Measurements from ENCODE around the gene TNS3.

Gene TNS3

GRCh38 chr7:47580811-47581331, 1.0 kb downstream of the TNS3 start:
- DNase-seq, result no peak

GRCh38 chr7:47580175-47580706, 1.7 kb downstream of the TNS3 start:
- DNase-seq, result no peak

- DNase-seq, result no peak
These were observed 2.5 kb downstream of the TNS3 start for GRCh38 chr7:47579458-47579857.

GRCh38 chr7:47578579-47579270, 3.2 kb downstream of the TNS3 start:
- DNase-seq, result no peak

- no peak for DNase-seq
These were observed 4.5 kb downstream of the TNS3 start for GRCh38 chr7:47577321-47577919.

GRCh38 chr7:47576866-47577306, 5.0 kb downstream of the TNS3 start:
- DNase-seq, result no peak

GRCh38 chr7:47576031-47576865, 5.7 kb downstream of the TNS3 start:
- no peak for DNase-seq

GRCh38 chr7:47574482-47575329, 7.2 kb downstream of the TNS3 start:
- no peak for DNase-seq

- no peak for DNase-seq
These were observed 8.0 kb downstream of the TNS3 start for GRCh38 chr7:47573758-47574481.

- no peak for DNase-seq
These were observed 8.8 kb downstream of the TNS3 start for GRCh38 chr7:47572939-47573757.

GRCh38 chr7:47572094-47572445, 9.8 kb downstream of the TNS3 start:
- DNase-seq, result no peak

GRCh38 chr7:47571331-47572093, 10.4 kb downstream of the TNS3 start:
- no peak for DNase-seq

GRCh38 chr7:47570649-47571050, 11.3 kb downstream of the TNS3 start:
- no peak for DNase-seq

- DNase-seq, result no peak
These were observed 13.4 kb downstream of the TNS3 start for GRCh38 chr7:47568547-47568946.

GRCh38 chr7:47568056-47568455, 13.9 kb downstream of the TNS3 start:
- no peak for DNase-seq

GRCh38 chr7:47565640-47566250, 16.2 kb downstream of the TNS3 start:
- DNase-seq, result no peak

- no peak for DNase-seq
These were observed 18.4 kb downstream of the TNS3 start for GRCh38 chr7:47563521-47563920.

- no peak for DNase-seq
These were observed 20.0 kb downstream of the TNS3 start for GRCh38 chr7:47561715-47562446.
